ENCODE results near the gene GEMIN7. TPM values are rescaled to one million over a fixed set of nuclear protein-coding genes. Genes with fewer than 3 reads are reported as not detected.
A peak's percentile ranks its signal among the peaks of the same experiment; 100 is the strongest.
"Not testable (repeated sequence)": the region's sequence is repeated elsewhere in the genome, so short reads cannot be mapped to it uniquely, and the experiment has no call there.

Gene GEMIN7
- total RNA-seq, 2 experiments from 2014 or later, result 24.8 to 26.2 TPM

GRCh38 chr19:45107621-45108150 is 28.6 kb downstream of the GEMIN7 start:
- Mint-ChIP-seq H3K9me3 (no peaks in the 10 kb centered on the region), H3K27ac (no peak overlapping the region), H3K36me3 (no peaks in the 10 kb centered on the region), H3K4me1 (peaks cover 34% of the 10 kb centered on the region), H3K27me3 (no peaks in the 10 kb centered on the region), H3K4me3 (no peak overlapping the region)
- DNase-seq, result no peak
- ATAC-seq (ENCODE audit: low read depth), result no peak
- POLR2A ChIA-PET, result interaction anchor here (0.6 kb wide), 1 partner anchor 149 kb away, joined by 4 read pairs; no protein-coding TSS in a partner anchor

GRCh38 chr19:45110851-45111266 is 31.8 kb downstream of the GEMIN7 start:
- peaks cover 17% of the 10 kb centered on the region for H3K4me1 Mint-ChIP-seq
- ATAC-seq (ENCODE audit: low read depth) (no peak), DNase-seq (no peak)
- no peaks in the 10 kb centered on the region for H3K9me3 Mint-ChIP-seq
- no peak overlapping the region for H3K4me3 Mint-ChIP-seq
- no peaks in the 10 kb centered on the region for H3K27me3 Mint-ChIP-seq
- POLR2A ChIA-PET, result no interaction called here
- no peak overlapping the region for H3K27ac Mint-ChIP-seq
- peaks cover 2% of the 10 kb centered on the region for H3K36me3 Mint-ChIP-seq

- Mint-ChIP-seq H3K4me1 (peaks cover 30% of the 10 kb centered on the region), H3K9me3 (no peaks in the 10 kb centered on the region), H3K4me3 (no peak overlapping the region), H3K36me3 (peaks cover 2% of the 10 kb centered on the region), H3K27ac (no peak overlapping the region), H3K27me3 (no peaks in the 10 kb centered on the region)
- POLR2A ChIA-PET, result interaction anchor here (0.6 to 1.6 kb wide), 2 partner anchors 9 to 146 kb away, joined by 3 to 5 read pairs; no protein-coding TSS in a partner anchor
- DNase-seq, result no peak
- no peak for ATAC-seq (ENCODE audit: low read depth)
These were observed 33.2 kb downstream of the GEMIN7 start for GRCh38 chr19:45112111-45112827.

GRCh38 chr19:45113628-45114027 is 34.6 kb downstream of the GEMIN7 start:
- no peak overlapping the region for H3K27ac Mint-ChIP-seq

GRCh38 chr19:45114116-45114515 is 35.1 kb downstream of the GEMIN7 start:
- Mint-ChIP-seq H3K27me3 (no peaks in the 10 kb centered on the region), H3K9me3 (no peaks in the 10 kb centered on the region), H3K4me1 (peaks cover 48% of the 10 kb centered on the region), H3K27ac (no peak overlapping the region), H3K4me3 (no peak overlapping the region), H3K36me3 (peaks cover 2% of the 10 kb centered on the region)
- DNase-seq (no peak), ATAC-seq (ENCODE audit: low read depth) (no peak)
- POLR2A ChIA-PET, result interaction anchor here (1.6 kb wide), 1 partner anchor 22 kb away, joined by 4 read pairs; no protein-coding TSS in a partner anchor

More at GRCh38 chr19:45113628-45114027, 34.6 kb downstream of the GEMIN7 start:
- no peak for DNase-seq
- Mint-ChIP-seq H3K36me3 (peaks cover 2% of the 10 kb centered on the region), H3K4me3 (no peak overlapping the region), H3K4me1 (peaks cover 43% of the 10 kb centered on the region), H3K9me3 (no peaks in the 10 kb centered on the region), H3K27me3 (no peaks in the 10 kb centered on the region)
- POLR2A ChIA-PET, result interaction anchor here (1.6 kb wide), 2 partner anchors 10 to 21 kb away, joined by 4 to 5 read pairs; no protein-coding TSS in a partner anchor
- ATAC-seq (ENCODE audit: low read depth), result no peak

GRCh38 chr19:45115809-45116615 is 37.0 kb downstream of the GEMIN7 start:
- ATAC-seq (ENCODE audit: low read depth), result no peak
- no peak for DNase-seq
- no peaks in the 10 kb centered on the region for H3K27me3 Mint-ChIP-seq
- H3K9me3 Mint-ChIP-seq, result no peaks in the 10 kb centered on the region
- POLR2A ChIA-PET, result interaction anchor here (3.4 kb wide), 1 partner anchor 13 kb away, joined by 21 read pairs; no protein-coding TSS in a partner anchor
- H3K4me3 Mint-ChIP-seq, result peak overlapping the region; percentile 61
- peak overlapping the region; percentile 84 for H3K27ac Mint-ChIP-seq
- peaks cover 8% of the 10 kb centered on the region for H3K36me3 Mint-ChIP-seq
- H3K4me1 Mint-ChIP-seq, result peaks cover 55% of the 10 kb centered on the region

GRCh38 chr19:45117167-45117594 is 38.1 kb downstream of the GEMIN7 start:
- H3K4me3 Mint-ChIP-seq, result peak overlapping the region; percentile 61
- H3K27ac Mint-ChIP-seq, result peak overlapping the region; percentile 84
- peaks cover 63% of the 10 kb centered on the region for H3K4me1 Mint-ChIP-seq
- peak; percentile 57 for ATAC-seq (ENCODE audit: low read depth)
- H3K9me3 Mint-ChIP-seq, result no peaks in the 10 kb centered on the region
- peaks cover 8% of the 10 kb centered on the region for H3K36me3 Mint-ChIP-seq
- H3K27me3 Mint-ChIP-seq, result no peaks in the 10 kb centered on the region
- peak; percentile 65 for DNase-seq
- POLR2A ChIA-PET, result interaction anchor here (0.8 to 3.4 kb wide), 4 partner anchors 12 to 62 kb away, joined by 3 to 21 read pairs (median 10); partner anchors contain the start of genes BLOC1S3 and PPP1R37

GRCh38 chr19:45117671-45118070 is 38.6 kb downstream of the GEMIN7 start:
- POLR2A ChIA-PET, result interaction anchor here (0.7 to 3.4 kb wide), 5 partner anchors 13 to 61 kb away, joined by 3 to 21 read pairs (median 5); partner anchors contain the start of genes BLOC1S3 and PPP1R37
- H3K4me3 Mint-ChIP-seq, result peak overlapping the region; percentile 69
- H3K36me3 Mint-ChIP-seq, result peaks cover 11% of the 10 kb centered on the region
- ATAC-seq (ENCODE audit: low read depth) (peak; percentile 11), DNase-seq (peak; percentile 45)
- H3K4me1 Mint-ChIP-seq, result peaks cover 66% of the 10 kb centered on the region
- no peaks in the 10 kb centered on the region for H3K9me3 Mint-ChIP-seq
- peak overlapping the region; percentile 84 for H3K27ac Mint-ChIP-seq
- no peaks in the 10 kb centered on the region for H3K27me3 Mint-ChIP-seq

GRCh38 chr19:45118106-45118505 is 39.0 kb downstream of the GEMIN7 start:
- H3K4me1 Mint-ChIP-seq, result peaks cover 66% of the 10 kb centered on the region
- peak overlapping the region; percentile 84 for H3K27ac Mint-ChIP-seq
- H3K36me3 Mint-ChIP-seq, result peaks cover 11% of the 10 kb centered on the region
- H3K4me3 Mint-ChIP-seq, result peak overlapping the region; percentile 69
- no peaks in the 10 kb centered on the region for H3K27me3 Mint-ChIP-seq
- no peaks in the 10 kb centered on the region for H3K9me3 Mint-ChIP-seq
- DNase-seq (no peak), ATAC-seq (ENCODE audit: low read depth) (no peak)
- POLR2A ChIA-PET, result interaction anchor here (0.6 to 3.4 kb wide), 8 partner anchors 13 to 599 kb away, joined by 3 to 21 read pairs (median 5); partner anchors contain the start of genes BLOC1S3, PPP1R37 and TRAPPC6A

GRCh38 chr19:45118591-45119355 is 39.7 kb downstream of the GEMIN7 start:
- peak; percentile 51 for DNase-seq
- not testable (repeated sequence) for H3K27me3 Mint-ChIP-seq, H3K9me3 Mint-ChIP-seq
- Mint-ChIP-seq H3K4me3 (peak overlapping the region; percentile 69), H3K27ac (peak overlapping the region; percentile 84), H3K4me1 (peaks cover 67% of the 10 kb centered on the region), H3K36me3 (peaks cover 12% of the 10 kb centered on the region)
- peak; percentile 17 for ATAC-seq (ENCODE audit: low read depth)
- POLR2A ChIA-PET, result interaction anchor here (0.5 to 3.4 kb wide), 8 partner anchors 14 to 599 kb away, joined by 3 to 21 read pairs (median 5); partner anchors contain the start of genes BLOC1S3, PPP1R37 and TRAPPC6A

- Mint-ChIP-seq H3K9me3 (no peaks in the 10 kb centered on the region), H3K4me3 (peak overlapping the region; percentile 69), H3K36me3 (peaks cover 15% of the 10 kb centered on the region), H3K27ac (peak overlapping the region; percentile 84), H3K4me1 (peaks cover 70% of the 10 kb centered on the region), H3K27me3 (no peaks in the 10 kb centered on the region)
- POLR2A ChIA-PET, result interaction anchor here (1.2 to 3.2 kb wide), 4 partner anchors 15 to 59 kb away, joined by 5 to 16 read pairs (median 5); partner anchors contain the start of genes BLOC1S3, PPP1R37 and TRAPPC6A
- DNase-seq, result no peak
- no peak for ATAC-seq (ENCODE audit: low read depth)
These were observed 40.5 kb downstream of the GEMIN7 start for GRCh38 chr19:45119582-45119981.

GRCh38 chr19:45121827-45122345 is 42.8 kb downstream of the GEMIN7 start:
- ATAC-seq (ENCODE audit: low read depth) (no peak), DNase-seq (no peak)
- Mint-ChIP-seq H3K27me3 (no peaks in the 10 kb centered on the region), H3K27ac (peak overlapping the region; percentile 75), H3K4me1 (peaks cover 64% of the 10 kb centered on the region), H3K4me3 (peak overlapping the region; percentile 52), H3K9me3 (no peaks in the 10 kb centered on the region), H3K36me3 (peaks cover 13% of the 10 kb centered on the region)
- POLR2A ChIA-PET, result no interaction called here

Measured in activated naive CD8-positive, alpha-beta T cell treated with anti-CD3 and anti-CD28 coated beads, Interleukin-2, amount 10 ng/mL, durations not matched to agents 7 days and 5 days (primary cell).